Endothelial cell of umbilical vein (primary cell): ENCODE results near the gene CAV2. TPM values are rescaled to one million over a fixed set of nuclear protein-coding genes. Genes with fewer than 3 reads are reported as not detected.
A peak's percentile ranks its signal among the peaks of the same experiment; 100 is the strongest.

Experiments
- BruUV-seq: library from RNA; stranded (reverse); fragments of 400-500 nt; replicated peaks from 2 replicates; lab custom pipeline; 2021; lab: Mats Ljungman, UMichigan
- CTCF ChIA-PET: fragments of 300-600, 350-600 bp; sonication (Branson Sonifier 250); formaldehyde crosslinking; loops from one replicate; lab custom pipeline; 2021; ENCODE audit warnings: antibody characterized with exemption, inconsistent platforms; lab: Charles Lee
- POLR2A ChIA-PET: fragments of 300-600, 350-600 bp; sonication (Branson Sonifier 250); formaldehyde crosslinking; loops from one replicate; lab custom pipeline; 2021; ENCODE audit warnings: antibody characterized with exemption, inconsistent platforms; lab: Charles Lee
- DNase-seq: peaks from one replicate; pipeline ENCODE4 v3.0.0-alpha.2; 2011; ENCODE audit warnings: low read depth, low spot score
- FAIRE-seq: peaks from 2 replicates; lab custom pipeline; 2011; peaks lifted over from hg19 to GRCh38; lab: Jason Lieb, UNC
- H2AFZ ChIP-seq: 2 replicates; pipeline ENCODE4 v1.6.0; 2012; ENCODE audit warnings: low read depth, low read length, control low read depth, inconsistent platforms
- H3K27ac ChIP-seq: 2 replicates; pipeline ENCODE4 v1.5.1; 2011; ENCODE audit warnings: low read depth, mild to moderate bottlenecking, control low read depth, low read length, moderate library complexity; ENCODE audit not compliant: insufficient read depth
- H3K27me3 ChIP-seq, 2 experiments: 2 replicates each; pipeline versions ENCODE4 v1.6.0 to v1.6.1; 2011; ENCODE audit warnings: low read length in 2 of 2, mixed read lengths in 1 of 2; ENCODE audit not compliant: control insufficient read depth in 2 of 2, insufficient read depth in 2 of 2
- H3K36me3 ChIP-seq, 2 experiments: 2 replicates in 1 of 2; 3 replicates in 1 of 2; pipeline ENCODE4 v1.5.1; 2011; ENCODE audit warnings: low read length in 2 of 2, mild to moderate bottlenecking in 1 of 2, moderate library complexity in 1 of 2; ENCODE audit not compliant: control insufficient read depth in 2 of 2, insufficient read depth in 2 of 2; ENCODE audit errors: extremely low read depth in 1 of 2
- H3K4me1 ChIP-seq: 3 replicates; pipeline ENCODE4 v1.5.1; 2011; ENCODE audit warnings: mild to moderate bottlenecking, low read length; ENCODE audit not compliant: control insufficient read depth, insufficient read depth; ENCODE audit errors: extremely low read depth
- H3K4me2 ChIP-seq: 2 replicates; pipeline ENCODE4 v1.6.1; 2011; ENCODE audit warnings: low read length, control low read depth, mixed read lengths; ENCODE audit not compliant: insufficient read depth
- H3K4me3 ChIP-seq, 3 experiments: fragments of 200-600 bp in 1 of 3; sonication (generic), shearing (Covaris generic) in 1 of 3; replicated peaks in 1 of 3; 2 replicates each; pipeline ENCODE4 v1.5.1; 2011 to 2016; ENCODE audit warnings: control low read depth in 3 of 3, low read length in 3 of 3, mild to moderate bottlenecking in 2 of 3, inconsistent platforms in 1 of 3, low read depth in 1 of 3, moderate library complexity in 1 of 3; ENCODE audit not compliant: insufficient read depth in 1 of 3
- H3K79me2 ChIP-seq: 2 replicates; pipeline ENCODE4 v1.6.0; 2012; ENCODE audit warnings: low read length, inconsistent platforms; ENCODE audit not compliant: control insufficient read depth, insufficient read depth
- H3K9ac ChIP-seq: replicated peaks from 2 replicates; pipeline ENCODE3; 2011; ENCODE audit warnings: low read length, control low read depth; ENCODE audit not compliant: insufficient read depth; ENCODE audit errors: extremely low read depth
- H3K9me1 ChIP-seq: replicated peaks from 3 replicates; pipeline ENCODE4 v1.6.0; 2011; ENCODE audit warnings: mild to moderate bottlenecking, low read length; ENCODE audit not compliant: control insufficient read depth, insufficient read depth; ENCODE audit errors: extremely low read depth
- H3K9me3 ChIP-seq: replicated peaks from 2 replicates; pipeline ENCODE4 v1.5.1; 2012; ENCODE audit warnings: low read length, inconsistent platforms; ENCODE audit not compliant: control insufficient read depth, insufficient read depth
- H4K20me1 ChIP-seq: replicated peaks from 2 replicates; pipeline ENCODE3; 2011; ENCODE audit warnings: mild to moderate bottlenecking, low read length; ENCODE audit not compliant: control insufficient read depth, insufficient read depth; ENCODE audit errors: extremely low read depth
- EZH2 ChIP-seq: IDR thresholded peaks from 2 replicates; pipeline ENCODE4 v1.6.1; 2012; ENCODE audit warnings: borderline replicate concordance, low read depth, mild to moderate bottlenecking, moderate library complexity, low read length, inconsistent platforms; ENCODE audit not compliant: severe bottlenecking
- FOS ChIP-seq: IDR thresholded peaks from 2 replicates; pipeline ENCODE4 v1.6.1; 2011; ENCODE audit warnings: mild to moderate bottlenecking, low read length, moderate library complexity, borderline replicate concordance; ENCODE audit not compliant: insufficient read depth
- GATA2 ChIP-seq: IDR thresholded peaks from 2 replicates; pipeline ENCODE4 v1.7.0; 2011; ENCODE audit warnings: low read depth, mild to moderate bottlenecking, moderate library complexity, mixed read lengths, low read length; ENCODE audit not compliant: insufficient read length, insufficient read depth
- JUN ChIP-seq: IDR thresholded peaks from 2 replicates; pipeline ENCODE4 v1.6.1; 2011; ENCODE audit warnings: borderline replicate concordance, low read depth; ENCODE audit not compliant: insufficient read length, insufficient read depth
- MYC ChIP-seq: IDR thresholded peaks from one replicate; pipeline ENCODE4 v1.6.1; 2011; ENCODE audit warnings: mild to moderate bottlenecking, low read depth, low read length
- POLR2A ChIP-seq: IDR thresholded peaks from 2 replicates; pipeline ENCODE4 v1.6.1; 2012; ENCODE audit warnings: low read depth, mild to moderate bottlenecking, control low read depth, low read length
- POLR2AphosphoS5 ChIP-seq: IDR thresholded peaks from 2 replicates; pipeline ENCODE4 v1.6.1; 2012; ENCODE audit warnings: low read depth, mild to moderate bottlenecking, control low read depth, low read length, moderate library complexity; ENCODE audit not compliant: insufficient read depth
- dilution Hi-C: fragments of 300-500 bp; cut with MboI; formaldehyde crosslinking; loops from one replicate; pipeline ENCODE4 v1.15.0; 2019; ENCODE audit warnings: low sequenced_read_pairs; ENCODE audit not compliant: extremely low pct_ligation_motif_present
- intact Hi-C: fragments of 100-400 bp; cut with micrococcal nuclease; formaldehyde crosslinking; loops from one replicate; pipeline ENCODE4 v1.10.0; 2022
- polyA plus RNA-seq, 4 experiments: library from polyadenylated mRNA; depleted of rRNA in 3 of 4; stranded (reverse) in 3 of 4; unstranded in 1 of 4; fragments of >200 nt; gene quantifications; 2 replicates each; pipeline versions ENCODE4 v1.2.1 to v1.2.3, GENCODE V29; 2011 to 2012; ENCODE audit warnings: missing spikeins in 1 of 4
- total RNA-seq: library from RNA; stranded (reverse); gene quantifications from 2 replicates; pipeline ENCODE4 v1.2.3, GENCODE V29; 2021
- TF ChIP-seq, protein P1 (sequence below), 2 donors: IDR thresholded peaks; 1 replicate in 1 of 2; 2 replicates in 1 of 2; pipeline ENCODE4 v1.5.1; 2011; ENCODE audit warnings: low read length in 2 of 2, mild to moderate bottlenecking in 2 of 2, moderate library complexity in 2 of 2, control low read depth in 1 of 2, inconsistent platforms in 1 of 2, low read depth in 1 of 2; ENCODE audit not compliant: insufficient read depth in 1 of 2; ENCODE audit errors: extremely low read depth in 1 of 2
- TF ChIP-seq, protein P2 (sequence below): IDR thresholded peaks from 2 replicates; pipeline ENCODE4 v1.6.1; 2011; ENCODE audit not compliant: insufficient read depth, insufficient read length

CAV2 gene
- total and polyA plus RNA-seq, 2 donors (not counting 3 experiments of a cell fraction or from before 2014, with no cell fraction given): 179 to 327 TPM

DNA sequence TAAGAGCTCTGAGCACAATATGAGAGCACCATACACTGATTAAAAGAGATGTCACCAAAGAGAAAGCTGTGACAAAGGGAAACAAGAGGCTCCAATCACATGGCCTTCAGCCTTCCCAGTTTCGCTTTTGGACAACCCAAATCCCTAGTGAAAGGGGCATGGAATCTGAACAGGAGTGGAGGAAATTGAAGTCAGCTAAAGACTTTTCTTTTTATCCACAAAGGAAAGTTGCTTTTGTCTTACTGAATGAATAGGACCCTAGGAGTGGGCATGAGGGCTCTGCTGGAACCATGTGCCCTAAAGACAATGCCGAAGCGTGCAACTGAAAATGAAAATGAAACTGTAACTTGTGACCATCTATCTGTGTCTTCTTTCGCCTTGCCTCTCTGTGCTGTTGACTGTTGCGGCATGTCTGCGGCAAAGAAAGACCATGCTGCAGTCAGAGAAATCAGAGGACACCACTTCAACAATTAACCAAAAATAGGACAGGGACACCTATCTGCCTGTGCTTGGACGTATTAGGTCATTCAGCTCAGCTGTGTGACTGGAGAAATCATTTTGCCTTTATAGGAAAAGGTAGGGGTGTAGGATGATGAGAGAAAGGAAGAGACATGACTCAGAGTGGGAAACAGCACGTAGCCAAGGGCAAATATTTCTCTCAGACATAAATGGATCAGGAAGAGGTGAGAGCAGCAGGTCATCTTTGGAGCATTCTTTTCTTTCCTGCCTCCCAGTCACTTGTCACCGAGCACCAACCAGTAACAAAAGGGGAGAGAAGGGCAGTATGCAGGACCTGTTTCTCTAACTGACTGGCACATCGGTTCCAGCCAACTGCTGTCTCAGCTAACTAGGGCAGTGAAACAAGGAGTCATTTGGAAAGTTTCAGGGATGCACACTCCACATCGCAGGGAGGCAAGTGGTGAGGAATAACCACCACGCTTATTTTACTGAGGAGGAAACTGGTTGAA lies 12.3 kb downstream of the CAV2 start:
- Histone ChIP-seq H3K36me3 (peaks cover 0 to 6% of the 10 kb centered on the region in 2 experiments), H3K27ac (peak overlapping the region; percentile 96), H2AFZ (peak overlapping the region; percentile 5), H3K4me3 (peak overlapping the region; percentile 32 to 70 (median 45)), H3K9me3 (no peaks in the 10 kb centered on the region), H3K4me1 (peaks cover 54% of the 10 kb centered on the region), H3K9ac (peak overlapping the region; percentile 91), H3K27me3 (no peaks in the 10 kb centered on the region), H3K4me2 (peak overlapping the region; percentile 99), H4K20me1 (no peaks in the 10 kb centered on the region), H3K9me1 (no peaks in the 10 kb centered on the region), H3K79me2 (no peaks in the 10 kb centered on the region)
- FAIRE-seq (peak; percentile 95), DNase-seq (peak; percentile 96)
- CTCF ChIA-PET: interaction anchor here (0.9 to 2.6 kb wide), 7 partner anchors 10 to 253 kb away, joined by 3 to 13 read pairs (median 8); no protein-coding TSS in a partner anchor
- dilution Hi-C loops: loop anchor here (25.0 kb wide), 2 partner anchors 175 to 250 kb away; no protein-coding TSS in a partner anchor
- TF ChIP-seq MYC (peak; percentile 42), FOS (peak; percentile 97), POLR2AphosphoS5 (peak; percentile 72), POLR2A (peak; percentile 76), GATA2 (peak; percentile 79), JUN (peak; percentile 98), EZH2 (no peak)
- TF ChIP-seq, protein P1, sequence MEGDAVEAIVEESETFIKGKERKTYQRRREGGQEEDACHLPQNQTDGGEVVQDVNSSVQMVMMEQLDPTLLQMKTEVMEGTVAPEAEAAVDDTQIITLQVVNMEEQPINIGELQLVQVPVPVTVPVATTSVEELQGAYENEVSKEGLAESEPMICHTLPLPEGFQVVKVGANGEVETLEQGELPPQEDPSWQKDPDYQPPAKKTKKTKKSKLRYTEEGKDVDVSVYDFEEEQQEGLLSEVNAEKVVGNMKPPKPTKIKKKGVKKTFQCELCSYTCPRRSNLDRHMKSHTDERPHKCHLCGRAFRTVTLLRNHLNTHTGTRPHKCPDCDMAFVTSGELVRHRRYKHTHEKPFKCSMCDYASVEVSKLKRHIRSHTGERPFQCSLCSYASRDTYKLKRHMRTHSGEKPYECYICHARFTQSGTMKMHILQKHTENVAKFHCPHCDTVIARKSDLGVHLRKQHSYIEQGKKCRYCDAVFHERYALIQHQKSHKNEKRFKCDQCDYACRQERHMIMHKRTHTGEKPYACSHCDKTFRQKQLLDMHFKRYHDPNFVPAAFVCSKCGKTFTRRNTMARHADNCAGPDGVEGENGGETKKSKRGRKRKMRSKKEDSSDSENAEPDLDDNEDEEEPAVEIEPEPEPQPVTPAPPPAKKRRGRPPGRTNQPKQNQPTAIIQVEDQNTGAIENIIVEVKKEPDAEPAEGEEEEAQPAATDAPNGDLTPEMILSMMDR (IDR thresholded peaks at IDR 0.05; ENCODE audit: extremely low read depth in 1 of 2, insufficient read depth in 1 of 2, low read depth in 1 of 2, low read length in 2 of 2): no peak
- TF ChIP-seq, protein P2, sequence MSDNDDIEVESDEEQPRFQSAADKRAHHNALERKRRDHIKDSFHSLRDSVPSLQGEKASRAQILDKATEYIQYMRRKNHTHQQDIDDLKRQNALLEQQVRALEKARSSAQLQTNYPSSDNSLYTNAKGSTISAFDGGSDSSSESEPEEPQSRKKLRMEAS: peak; percentile 71
- intact Hi-C loops: loop anchor here (1.0 kb wide), 8 partner anchors 10 to 254 kb away; no protein-coding TSS in a partner anchor
- POLR2A ChIA-PET: interaction anchor here (0.9 to 1.5 kb wide), 4 partner anchors 10 to 17 kb away, joined by 3 to 8 read pairs (median 6); no protein-coding TSS in a partner anchor
- TSS peak; percentile 96 for BruUV-seq
